HL-60 (cell line): ENCODE results near the gene SFT2D3.

ENCODE experiments used
- CTCF ChIP-seq: IDR thresholded peaks from one replicate; pipeline ENCODE4 v1.5.1; 2011; ENCODE audit warnings: low read length, control low read depth, inconsistent platforms; ENCODE audit not compliant: insufficient read depth
- GABPA ChIP-seq: IDR thresholded peaks from 2 replicates; pipeline ENCODE4 v1.6.1; 2012; ENCODE audit warnings: low read depth
- POLR2AphosphoS5 ChIP-seq: IDR thresholded peaks from 2 replicates; pipeline ENCODE4 v1.6.1; 2012; ENCODE audit warnings: low read depth
- SPI1 ChIP-seq: IDR thresholded peaks from 2 replicates; pipeline ENCODE4 v1.6.1; 2012; ENCODE audit warnings: low read depth, mild to moderate bottlenecking, borderline replicate concordance
- TF ChIP-seq, protein P1 (sequence below): IDR thresholded peaks from 2 replicates; pipeline ENCODE4 v1.6.1; 2012; ENCODE audit warnings: low read depth; ENCODE audit not compliant: insufficient replicate concordance

DNA sequence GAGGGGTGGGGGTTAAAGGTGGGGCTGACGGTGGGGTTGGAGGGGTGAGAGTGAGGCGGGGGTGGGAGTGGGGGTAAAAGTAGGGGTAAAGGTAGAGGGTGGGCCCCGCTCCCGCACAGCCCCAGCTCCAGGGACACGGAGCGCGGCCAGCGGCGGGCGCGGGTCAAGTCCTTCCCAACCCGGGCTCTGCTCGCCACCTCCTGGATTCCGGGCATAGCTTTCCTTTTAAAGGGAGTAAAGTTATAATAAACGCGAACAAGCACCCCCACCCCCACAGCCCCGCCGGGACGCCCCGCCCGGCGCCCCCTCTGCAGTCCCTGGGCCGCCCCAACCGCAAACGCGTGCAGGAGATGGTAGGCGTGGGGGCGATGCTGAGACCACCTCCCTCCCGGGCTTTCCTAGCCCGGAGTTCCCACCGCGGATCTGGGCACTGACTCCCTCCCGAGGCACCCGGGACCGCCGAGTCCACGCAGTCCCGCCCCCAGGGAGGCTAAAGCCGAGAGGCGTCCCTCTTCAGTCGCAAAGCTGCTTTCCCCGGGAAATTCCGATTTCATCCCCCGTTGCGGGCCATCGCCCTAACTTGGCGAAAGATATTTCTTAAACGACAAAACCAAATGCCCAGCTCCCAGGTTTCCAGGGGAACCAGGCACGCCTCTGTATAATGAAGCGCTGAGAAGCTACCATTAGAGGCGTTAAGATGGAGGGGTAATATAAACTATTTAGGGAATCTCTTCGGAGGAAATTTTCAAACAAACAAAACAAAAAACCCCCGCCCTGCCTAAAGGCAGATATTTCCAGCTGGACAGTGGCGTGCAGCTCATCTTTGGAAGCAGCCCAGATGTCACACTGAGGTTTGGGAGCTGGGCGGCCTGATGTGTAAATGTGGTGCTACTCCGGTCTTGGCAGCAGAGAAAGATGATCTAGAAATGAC, 25.7 kb upstream of the SFT2D3 start, which contains the start of gene LIMS2:
- TF ChIP-seq CTCF (no peak), GABPA (no peak), POLR2AphosphoS5 (no peak), SPI1 (no peak)
- TF ChIP-seq, protein P1, sequence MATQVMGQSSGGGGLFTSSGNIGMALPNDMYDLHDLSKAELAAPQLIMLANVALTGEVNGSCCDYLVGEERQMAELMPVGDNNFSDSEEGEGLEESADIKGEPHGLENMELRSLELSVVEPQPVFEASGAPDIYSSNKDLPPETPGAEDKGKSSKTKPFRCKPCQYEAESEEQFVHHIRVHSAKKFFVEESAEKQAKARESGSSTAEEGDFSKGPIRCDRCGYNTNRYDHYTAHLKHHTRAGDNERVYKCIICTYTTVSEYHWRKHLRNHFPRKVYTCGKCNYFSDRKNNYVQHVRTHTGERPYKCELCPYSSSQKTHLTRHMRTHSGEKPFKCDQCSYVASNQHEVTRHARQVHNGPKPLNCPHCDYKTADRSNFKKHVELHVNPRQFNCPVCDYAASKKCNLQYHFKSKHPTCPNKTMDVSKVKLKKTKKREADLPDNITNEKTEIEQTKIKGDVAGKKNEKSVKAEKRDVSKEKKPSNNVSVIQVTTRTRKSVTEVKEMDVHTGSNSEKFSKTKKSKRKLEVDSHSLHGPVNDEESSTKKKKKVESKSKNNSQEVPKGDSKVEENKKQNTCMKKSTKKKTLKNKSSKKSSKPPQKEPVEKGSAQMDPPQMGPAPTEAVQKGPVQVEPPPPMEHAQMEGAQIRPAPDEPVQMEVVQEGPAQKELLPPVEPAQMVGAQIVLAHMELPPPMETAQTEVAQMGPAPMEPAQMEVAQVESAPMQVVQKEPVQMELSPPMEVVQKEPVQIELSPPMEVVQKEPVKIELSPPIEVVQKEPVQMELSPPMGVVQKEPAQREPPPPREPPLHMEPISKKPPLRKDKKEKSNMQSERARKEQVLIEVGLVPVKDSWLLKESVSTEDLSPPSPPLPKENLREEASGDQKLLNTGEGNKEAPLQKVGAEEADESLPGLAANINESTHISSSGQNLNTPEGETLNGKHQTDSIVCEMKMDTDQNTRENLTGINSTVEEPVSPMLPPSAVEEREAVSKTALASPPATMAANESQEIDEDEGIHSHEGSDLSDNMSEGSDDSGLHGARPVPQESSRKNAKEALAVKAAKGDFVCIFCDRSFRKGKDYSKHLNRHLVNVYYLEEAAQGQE = no peak
